Lung microvascular endothelial cell (primary cell): ENCODE measurements around the gene RSPRY1. TPM values are rescaled to one million over a fixed set of nuclear protein-coding genes. Genes with fewer than 3 reads are reported as not detected.

Experiments used
- total RNA-seq: library from RNA; depleted of rRNA; stranded (reverse); fragments of >200 nt; gene quantifications from 2 replicates; pipeline ENCODE4 v1.2.1, GENCODE V29; 2014

RSPRY1 gene
- total RNA-seq, 1 donor from 2014 or later: 33.7 TPM

Other genes starting within 250 kb of the RSPRY1 start
- 3.0 and 10.5 TPM in 2 replicates for gene CETP, start 224.4 kb upstream of the RSPRY1 start, total RNA-seq
- gene NLRC5, start 196.8 kb upstream of the RSPRY1 start, total RNA-seq: 7.3 and 14.2 TPM in 2 replicates
- 41.0 and 41.5 TPM in 2 replicates for gene CPNE2, start 93.7 kb upstream of the RSPRY1 start, total RNA-seq
- 45.5 and 47.2 TPM in 2 replicates for gene PSME3IP1, start 290 bp upstream of the RSPRY1 start, total RNA-seq
- gene ARL2BP, start 58.9 kb downstream of the RSPRY1 start, total RNA-seq: 40.3 and 47.9 TPM in 2 replicates
- 5.2 and 6.3 TPM in 2 replicates for gene PLLP, start 98.3 kb downstream of the RSPRY1 start, total RNA-seq
- gene CCL22, start 172.5 kb downstream of the RSPRY1 start, total RNA-seq: not detected in 2 replicates
- 2.0 and 2.8 TPM in 2 replicates for gene CX3CL1, start 186.2 kb downstream of the RSPRY1 start, total RNA-seq
- not detected in 2 replicates for gene CCL17, start 218.4 kb downstream of the RSPRY1 start, total RNA-seq